Measurements from ENCODE around the gene WDFY3.

Gene WDFY3

GRCh38 chr4:84632092-84632491 lies 334.4 kb downstream of the WDFY3 start:
- no peak overlapping the region for H2AFZ ChIP-seq
- TF ChIP-seq, protein P1, sequence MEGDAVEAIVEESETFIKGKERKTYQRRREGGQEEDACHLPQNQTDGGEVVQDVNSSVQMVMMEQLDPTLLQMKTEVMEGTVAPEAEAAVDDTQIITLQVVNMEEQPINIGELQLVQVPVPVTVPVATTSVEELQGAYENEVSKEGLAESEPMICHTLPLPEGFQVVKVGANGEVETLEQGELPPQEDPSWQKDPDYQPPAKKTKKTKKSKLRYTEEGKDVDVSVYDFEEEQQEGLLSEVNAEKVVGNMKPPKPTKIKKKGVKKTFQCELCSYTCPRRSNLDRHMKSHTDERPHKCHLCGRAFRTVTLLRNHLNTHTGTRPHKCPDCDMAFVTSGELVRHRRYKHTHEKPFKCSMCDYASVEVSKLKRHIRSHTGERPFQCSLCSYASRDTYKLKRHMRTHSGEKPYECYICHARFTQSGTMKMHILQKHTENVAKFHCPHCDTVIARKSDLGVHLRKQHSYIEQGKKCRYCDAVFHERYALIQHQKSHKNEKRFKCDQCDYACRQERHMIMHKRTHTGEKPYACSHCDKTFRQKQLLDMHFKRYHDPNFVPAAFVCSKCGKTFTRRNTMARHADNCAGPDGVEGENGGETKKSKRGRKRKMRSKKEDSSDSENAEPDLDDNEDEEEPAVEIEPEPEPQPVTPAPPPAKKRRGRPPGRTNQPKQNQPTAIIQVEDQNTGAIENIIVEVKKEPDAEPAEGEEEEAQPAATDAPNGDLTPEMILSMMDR (IDR thresholded peaks at IDR 0.05): no peak
- no peaks in the 10 kb centered on the region for H3K36me3 ChIP-seq (ENCODE audit: control insufficient read depth, insufficient read depth, low read length)
- H3K27me3 ChIP-seq (ENCODE audit: control insufficient read depth, insufficient read depth, low read length): no peaks in the 10 kb centered on the region
- H3K4me3 ChIP-seq (ENCODE audit: low read depth, low read length): no peak overlapping the region
- H3K9ac ChIP-seq: no peak overlapping the region
- no peaks in the 10 kb centered on the region for H3K9me3 ChIP-seq (ENCODE audit: control insufficient read depth, low read length)
- no peak overlapping the region for H3K4me2 ChIP-seq (ENCODE audit: low read length)
- H3K27ac ChIP-seq: no peak overlapping the region
- H3K4me1 ChIP-seq: no peaks in the 10 kb centered on the region
- H3K79me2 ChIP-seq: no peaks in the 10 kb centered on the region

- H3K4me2 ChIP-seq (ENCODE audit: low read length): no peak overlapping the region
- H3K4me1 ChIP-seq: no peaks in the 10 kb centered on the region
- no peaks in the 10 kb centered on the region for H3K27me3 ChIP-seq (ENCODE audit: control insufficient read depth, insufficient read depth, low read length)
- H3K79me2 ChIP-seq: no peaks in the 10 kb centered on the region
- H3K9ac ChIP-seq: no peak overlapping the region
- H3K27ac ChIP-seq: no peak overlapping the region
- no peaks in the 10 kb centered on the region for H3K9me3 ChIP-seq (ENCODE audit: control insufficient read depth, low read length)
- H3K4me3 ChIP-seq (ENCODE audit: low read depth, low read length): no peak overlapping the region
- H3K36me3 ChIP-seq (ENCODE audit: control insufficient read depth, insufficient read depth, low read length): no peaks in the 10 kb centered on the region
- TF ChIP-seq, protein P1 (IDR thresholded peaks at IDR 0.05): no peak
- H2AFZ ChIP-seq: no peak overlapping the region
These were observed 334.9 kb downstream of the WDFY3 start for GRCh38 chr4:84631573-84631972.

DNA sequence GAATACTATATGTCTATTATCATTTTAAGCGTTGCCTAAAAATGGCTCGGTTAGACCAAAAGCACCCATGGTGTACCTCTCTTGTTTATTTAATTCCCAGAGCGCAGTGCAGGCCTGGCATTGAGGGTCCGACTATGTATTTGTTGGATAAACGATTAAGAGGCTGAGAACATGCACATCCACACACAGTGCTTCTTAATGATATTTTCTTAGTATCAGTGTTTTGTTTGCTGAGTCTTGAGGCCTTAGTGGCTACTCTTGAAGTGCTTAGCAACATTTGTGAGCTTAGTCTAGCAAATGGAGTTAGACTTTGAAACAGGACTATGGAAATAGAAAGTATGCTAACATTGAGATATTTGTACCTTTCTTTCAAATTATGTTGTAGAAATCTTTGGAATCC lies 339.8 kb downstream of the WDFY3 start:
- Histone ChIP-seq H3K36me3 (ENCODE audit: control insufficient read depth, insufficient read depth, low read length) (no peaks in the 10 kb centered on the region), H3K27me3 (ENCODE audit: control insufficient read depth, insufficient read depth, low read length) (no peaks in the 10 kb centered on the region), H3K27ac (no peak overlapping the region), H3K9ac (no peak overlapping the region), H3K4me3 (ENCODE audit: low read depth, low read length) (no peak overlapping the region), H3K4me2 (ENCODE audit: low read length) (no peak overlapping the region), H3K79me2 (no peaks in the 10 kb centered on the region), H3K9me3 (ENCODE audit: control insufficient read depth, low read length) (no peaks in the 10 kb centered on the region), H2AFZ (no peak overlapping the region), H3K4me1 (no peaks in the 10 kb centered on the region)
- TF ChIP-seq, protein P1 (IDR thresholded peaks at IDR 0.05): no peak

- no peak overlapping the region for H3K9ac ChIP-seq
- no peak overlapping the region for H3K4me3 ChIP-seq (ENCODE audit: low read depth, low read length)
- no peaks in the 10 kb centered on the region for H3K4me1 ChIP-seq
- H3K36me3 ChIP-seq (ENCODE audit: control insufficient read depth, insufficient read depth, low read length): no peaks in the 10 kb centered on the region
- no peaks in the 10 kb centered on the region for H3K79me2 ChIP-seq
- H3K27ac ChIP-seq: no peak overlapping the region
- TF ChIP-seq, protein P1 (IDR thresholded peaks at IDR 0.05): no peak
- no peaks in the 10 kb centered on the region for H3K27me3 ChIP-seq (ENCODE audit: control insufficient read depth, insufficient read depth, low read length)
- H2AFZ ChIP-seq: no peak overlapping the region
- H3K4me2 ChIP-seq (ENCODE audit: low read length): no peak overlapping the region
- H3K9me3 ChIP-seq (ENCODE audit: control insufficient read depth, low read length): no peaks in the 10 kb centered on the region
These were observed 342.8 kb downstream of the WDFY3 start for GRCh38 chr4:84623661-84624060.

DNA sequence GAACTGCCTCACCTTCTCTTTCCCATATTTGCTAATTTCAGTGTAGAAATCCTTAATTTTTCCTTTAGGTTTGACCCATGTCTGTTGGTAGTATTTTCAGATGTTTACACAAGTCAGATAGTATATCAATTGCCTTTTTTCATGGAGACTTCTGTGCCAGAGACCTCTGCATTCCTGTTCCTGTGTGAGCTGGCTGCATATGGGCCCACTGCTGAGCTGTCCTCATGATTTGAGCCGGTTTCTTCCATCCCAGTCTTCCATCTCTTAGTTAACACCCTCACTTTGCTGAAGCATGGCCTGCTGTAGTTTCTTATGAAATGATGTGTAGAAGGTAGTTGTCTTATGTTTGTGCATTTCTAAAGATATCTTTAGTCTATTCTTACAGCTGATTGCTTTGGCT lies 343.5 kb downstream of the WDFY3 start:
- H3K4me1 ChIP-seq: no peaks in the 10 kb centered on the region
- H3K27me3 ChIP-seq (ENCODE audit: control insufficient read depth, insufficient read depth, low read length): no peaks in the 10 kb centered on the region
- H3K4me3 ChIP-seq (ENCODE audit: low read depth, low read length): no peak overlapping the region
- no peaks in the 10 kb centered on the region for H3K79me2 ChIP-seq
- H3K4me2 ChIP-seq (ENCODE audit: low read length): no peak overlapping the region
- H3K36me3 ChIP-seq (ENCODE audit: control insufficient read depth, insufficient read depth, low read length): no peaks in the 10 kb centered on the region
- H2AFZ ChIP-seq: no peak overlapping the region
- H3K9me3 ChIP-seq (ENCODE audit: control insufficient read depth, low read length): no peaks in the 10 kb centered on the region
- H3K9ac ChIP-seq: no peak overlapping the region
- no peak overlapping the region for H3K27ac ChIP-seq
- TF ChIP-seq, protein P1 (IDR thresholded peaks at IDR 0.05): no peak
